Mesendoderm (in vitro differentiated cells): ENCODE measurements around the gene LUC7L3.
"Not testable (repeated sequence)": the region's sequence is repeated elsewhere in the genome, so short reads cannot be mapped to it uniquely, and the experiment has no call there.

Experiments
- DNase-seq: peaks from one replicate; pipeline ENCODE4 v3.0.0; 2013
- H2AK5ac ChIP-seq: 2 replicates; pipeline ENCODE4 v1.6.1; 2013; ENCODE audit warnings: low read length, inconsistent platforms
- H2BK120ac ChIP-seq: 2 replicates; pipeline ENCODE4 v1.6.1; 2013; ENCODE audit warnings: low read depth, mild to moderate bottlenecking, low read length, moderate library complexity, mixed read lengths
- H2BK15ac ChIP-seq: replicated peaks from 2 replicates; pipeline ENCODE4 v1.6.1; 2013; ENCODE audit warnings: low read depth, mild to moderate bottlenecking, moderate library complexity
- H2BK5ac ChIP-seq: 2 replicates; pipeline ENCODE4 v1.6.1; 2013; ENCODE audit warnings: low read length, inconsistent platforms
- H3K18ac ChIP-seq: 2 replicates; pipeline ENCODE4 v1.6.1; 2013; ENCODE audit warnings: mild to moderate bottlenecking, low read length, mixed read lengths
- H3K23ac ChIP-seq: one replicate; pipeline ENCODE4 v1.6.1; 2013; ENCODE audit warnings: low read length
- H3K27ac ChIP-seq: 2 replicates; pipeline ENCODE4 v1.5.1; 2013; ENCODE audit warnings: low read depth, mild to moderate bottlenecking, inconsistent platforms, low read length, moderate library complexity
- H3K27me3 ChIP-seq: 2 replicates; pipeline ENCODE4 v1.6.1; 2013; ENCODE audit warnings: low read length, control low read depth, mild to moderate bottlenecking, inconsistent platforms; ENCODE audit not compliant: insufficient read depth, poor library complexity
- H3K36me3 ChIP-seq: 2 replicates; pipeline ENCODE4 v1.6.1; 2013; ENCODE audit warnings: low read length, inconsistent platforms; ENCODE audit not compliant: control insufficient read depth, insufficient read depth
- H3K4ac ChIP-seq: one replicate; pipeline ENCODE4 v1.6.1; 2013; ENCODE audit warnings: low read depth, mild to moderate bottlenecking, low read length, moderate library complexity
- H3K4me1 ChIP-seq: 2 replicates; pipeline ENCODE4 v1.6.1; 2013; ENCODE audit warnings: low read depth, low read length, inconsistent platforms; ENCODE audit not compliant: control insufficient read depth
- H3K4me2 ChIP-seq: 2 replicates; pipeline ENCODE4 v1.6.1; 2013; ENCODE audit warnings: low read length
- H3K4me3 ChIP-seq: 2 replicates; pipeline ENCODE4 v1.5.1; 2013; ENCODE audit warnings: mild to moderate bottlenecking, low read length
- H3K56ac ChIP-seq: one replicate; pipeline ENCODE4 v1.6.1; 2013; ENCODE audit warnings: low read length
- H3K79me1 ChIP-seq: 2 replicates; pipeline ENCODE4 v1.6.1; 2013; ENCODE audit warnings: low read length, inconsistent platforms
- H3K79me2 ChIP-seq: 2 replicates; pipeline ENCODE4 v1.6.1; 2013; ENCODE audit warnings: mild to moderate bottlenecking, low read length; ENCODE audit not compliant: control insufficient read depth, insufficient read depth
- H3K9ac ChIP-seq: 2 replicates; pipeline ENCODE4 v1.6.1; 2013; ENCODE audit warnings: low read length, inconsistent platforms
- H4K5ac ChIP-seq: one replicate; pipeline ENCODE4 v1.6.1; 2013; ENCODE audit warnings: low read length
- H4K8ac ChIP-seq: one replicate; pipeline ENCODE4 v1.6.1; 2013; ENCODE audit warnings: low read depth, mild to moderate bottlenecking, control low read depth, low read length, moderate library complexity
- WGBS: extraction: QIAGEN DNeasy Blood & Tissue Kit; methylation state at CpG from one replicate; pipeline ENCODE4 v1.1.7; 2013; ENCODE audit warnings: low lambda C conversion rate, missing lambda C conversion rate; ENCODE audit not compliant: insufficient coverage; ENCODE audit errors: extremely low coverage; 5-methylcytosine and 5-hydroxymethylcytosine counted together

Gene LUC7L3

GRCh38 chr17:50721194-50722010, 2.0 kb downstream of the LUC7L3 start:
- H3K23ac ChIP-seq: no peak overlapping the region
- H3K4me1 ChIP-seq: peaks cover 6% of the 10 kb centered on the region
- H3K79me2 ChIP-seq: peaks cover 63% of the 10 kb centered on the region
- H3K36me3 ChIP-seq: no peaks in the 10 kb centered on the region
- no peak overlapping the region for H3K4ac ChIP-seq
- H3K56ac ChIP-seq: peak overlapping the region; percentile 52
- WGBS: no CpG with 5 or more reads among the region's 7 CpGs
- H3K4me3 ChIP-seq: peak overlapping the region; percentile 40
- no peaks in the 10 kb centered on the region for H3K27me3 ChIP-seq
- no peak for DNase-seq
- no peak overlapping the region for H2AK5ac ChIP-seq
- no peak overlapping the region for H2BK15ac ChIP-seq
- peak overlapping the region; percentile 65 for H3K4me2 ChIP-seq
- H3K79me1 ChIP-seq: no peaks in the 10 kb centered on the region
- H2BK5ac ChIP-seq: no peak overlapping the region
- peak overlapping the region; percentile 96 for H3K9ac ChIP-seq
- no peak overlapping the region for H4K8ac ChIP-seq
- no peak overlapping the region for H3K27ac ChIP-seq
- H4K5ac ChIP-seq: no peak overlapping the region
- H2BK120ac ChIP-seq: no peak overlapping the region
- H3K18ac ChIP-seq: no peak overlapping the region

- H2AK5ac ChIP-seq: no peak overlapping the region
- no peak for DNase-seq
- 100% methylated on average over 1 of the region's 3 CpGs for WGBS
- H3K23ac ChIP-seq: no peak overlapping the region
- no peaks in the 10 kb centered on the region for H3K79me1 ChIP-seq
- H3K4ac ChIP-seq: no peak overlapping the region
- H3K36me3 ChIP-seq: no peaks in the 10 kb centered on the region
- no peaks in the 10 kb centered on the region for H3K27me3 ChIP-seq
- peaks cover 6% of the 10 kb centered on the region for H3K4me1 ChIP-seq
- peaks cover 76% of the 10 kb centered on the region for H3K79me2 ChIP-seq
- peak overlapping the region; percentile 39 for H3K9ac ChIP-seq
- H3K4me3 ChIP-seq: no peak overlapping the region
- no peak overlapping the region for H4K8ac ChIP-seq
- no peak overlapping the region for H2BK5ac ChIP-seq
- no peak overlapping the region for H3K18ac ChIP-seq
- no peak overlapping the region for H2BK15ac ChIP-seq
- H4K5ac ChIP-seq: no peak overlapping the region
- H3K4me2 ChIP-seq: peak overlapping the region; percentile 26
- H2BK120ac ChIP-seq: no peak overlapping the region
- no peak overlapping the region for H3K27ac ChIP-seq
- peak overlapping the region; percentile 47 for H3K56ac ChIP-seq
Measured at GRCh38 chr17:50722746-50723145, 3.3 kb downstream of the LUC7L3 start.

- H4K8ac ChIP-seq, H3K9ac ChIP-seq, H3K4me2 ChIP-seq, H2AK5ac ChIP-seq, H3K18ac ChIP-seq, H3K56ac ChIP-seq, DNase-seq, H3K23ac ChIP-seq, H3K4me3 ChIP-seq, H3K4me1 ChIP-seq, H3K27ac ChIP-seq, H2BK5ac ChIP-seq, H3K36me3 ChIP-seq, H2BK120ac ChIP-seq, H2BK15ac ChIP-seq, H4K5ac ChIP-seq, H3K79me1 ChIP-seq, H3K27me3 ChIP-seq, H3K4ac ChIP-seq: not testable (repeated sequence)
- H3K79me2 ChIP-seq: peaks cover 91% of the 10 kb centered on the region
- no CpG with 5 or more reads among the region's 6 CpGs for WGBS
Measured at GRCh38 chr17:50724622-50725021, 5.2 kb downstream of the LUC7L3 start.

GRCh38 chr17:50725769-50726655, 6.6 kb downstream of the LUC7L3 start:
- Histone ChIP-seq H3K18ac (no peak overlapping the region), H2BK15ac (no peak overlapping the region), H2BK5ac (no peak overlapping the region), H3K27ac (no peak overlapping the region), H3K79me1 (no peaks in the 10 kb centered on the region), H3K79me2 (peaks cover 89% of the 10 kb centered on the region), H3K23ac (no peak overlapping the region), H3K9ac (no peak overlapping the region), H3K36me3 (no peaks in the 10 kb centered on the region), H3K27me3 (no peaks in the 10 kb centered on the region), H3K56ac (no peak overlapping the region), H4K5ac (no peak overlapping the region), H3K4me2 (no peak overlapping the region), H2AK5ac (no peak overlapping the region), H3K4me3 (no peak overlapping the region), H3K4ac (no peak overlapping the region), H4K8ac (no peak overlapping the region), H2BK120ac (no peak overlapping the region), H3K4me1 (peaks cover 6% of the 10 kb centered on the region)
- WGBS: 100% methylated on average over 1 of the region's 12 CpGs
- DNase-seq: no peak

- no peaks in the 10 kb centered on the region for H3K27me3 ChIP-seq
- H2AK5ac ChIP-seq: no peak overlapping the region
- no peaks in the 10 kb centered on the region for H3K36me3 ChIP-seq
- no peak overlapping the region for H3K4me2 ChIP-seq
- H3K4me3 ChIP-seq: no peak overlapping the region
- H3K18ac ChIP-seq: no peak overlapping the region
- DNase-seq: no peak
- no peak overlapping the region for H3K9ac ChIP-seq
- no peak overlapping the region for H3K23ac ChIP-seq
- H2BK15ac ChIP-seq: no peak overlapping the region
- no peak overlapping the region for H3K4ac ChIP-seq
- H3K79me1 ChIP-seq: no peaks in the 10 kb centered on the region
- H4K8ac ChIP-seq: no peak overlapping the region
- 96% methylated on average over 2 of the region's 2 CpGs for WGBS
- peaks cover 88% of the 10 kb centered on the region for H3K79me2 ChIP-seq
- H3K4me1 ChIP-seq: no peaks in the 10 kb centered on the region
- H2BK5ac ChIP-seq: no peak overlapping the region
- no peak overlapping the region for H2BK120ac ChIP-seq
- H3K27ac ChIP-seq: no peak overlapping the region
- no peak overlapping the region for H3K56ac ChIP-seq
- no peak overlapping the region for H4K5ac ChIP-seq
Measured at GRCh38 chr17:50728112-50728429, 8.7 kb downstream of the LUC7L3 start.
